Measurements from ENCODE around the gene MGP.

MGP gene

DNA sequence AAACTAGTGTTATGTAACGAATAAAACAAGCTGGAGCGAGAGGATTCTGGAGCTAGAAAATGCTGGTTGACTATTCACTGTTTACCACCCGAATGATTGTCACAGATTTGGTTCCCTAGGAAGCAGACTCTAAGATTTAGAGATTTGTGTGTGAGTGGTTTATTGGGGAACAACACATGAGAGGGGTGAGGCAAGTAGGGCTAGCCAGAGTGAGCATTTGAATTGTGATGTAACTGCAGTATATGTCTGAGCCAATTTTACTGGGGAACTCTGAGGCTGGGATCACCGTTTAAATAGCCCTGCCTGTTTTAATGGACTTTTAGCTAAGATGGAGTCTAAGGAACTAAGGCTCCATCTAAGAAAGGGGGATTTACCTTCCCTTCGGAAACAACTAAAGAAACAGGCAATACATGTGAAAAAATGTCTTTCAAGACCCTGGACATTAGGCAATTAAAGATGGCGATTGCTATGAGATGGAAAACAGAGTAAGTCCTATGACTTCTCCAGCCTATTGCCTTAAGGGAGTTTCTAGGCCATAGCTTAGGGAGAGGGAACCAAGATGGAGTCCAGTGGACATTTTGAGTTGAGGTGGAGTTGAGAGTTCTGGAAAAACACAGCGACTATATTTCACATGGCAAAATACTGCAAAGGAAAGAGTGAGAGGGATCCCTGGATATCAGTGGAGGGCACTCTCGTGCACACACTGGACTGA, 6.3 kb downstream of the MGP start:
- no peak for DNase-seq (ENCODE audit: low read depth)
- H3K4me3 ChIP-seq (ENCODE audit: low read length) = no peak overlapping the region
- TF ChIP-seq, protein P1, sequence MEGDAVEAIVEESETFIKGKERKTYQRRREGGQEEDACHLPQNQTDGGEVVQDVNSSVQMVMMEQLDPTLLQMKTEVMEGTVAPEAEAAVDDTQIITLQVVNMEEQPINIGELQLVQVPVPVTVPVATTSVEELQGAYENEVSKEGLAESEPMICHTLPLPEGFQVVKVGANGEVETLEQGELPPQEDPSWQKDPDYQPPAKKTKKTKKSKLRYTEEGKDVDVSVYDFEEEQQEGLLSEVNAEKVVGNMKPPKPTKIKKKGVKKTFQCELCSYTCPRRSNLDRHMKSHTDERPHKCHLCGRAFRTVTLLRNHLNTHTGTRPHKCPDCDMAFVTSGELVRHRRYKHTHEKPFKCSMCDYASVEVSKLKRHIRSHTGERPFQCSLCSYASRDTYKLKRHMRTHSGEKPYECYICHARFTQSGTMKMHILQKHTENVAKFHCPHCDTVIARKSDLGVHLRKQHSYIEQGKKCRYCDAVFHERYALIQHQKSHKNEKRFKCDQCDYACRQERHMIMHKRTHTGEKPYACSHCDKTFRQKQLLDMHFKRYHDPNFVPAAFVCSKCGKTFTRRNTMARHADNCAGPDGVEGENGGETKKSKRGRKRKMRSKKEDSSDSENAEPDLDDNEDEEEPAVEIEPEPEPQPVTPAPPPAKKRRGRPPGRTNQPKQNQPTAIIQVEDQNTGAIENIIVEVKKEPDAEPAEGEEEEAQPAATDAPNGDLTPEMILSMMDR (conservative IDR thresholded peaks at IDR 0.05; ENCODE audit: low read length) = no peak

DNA sequence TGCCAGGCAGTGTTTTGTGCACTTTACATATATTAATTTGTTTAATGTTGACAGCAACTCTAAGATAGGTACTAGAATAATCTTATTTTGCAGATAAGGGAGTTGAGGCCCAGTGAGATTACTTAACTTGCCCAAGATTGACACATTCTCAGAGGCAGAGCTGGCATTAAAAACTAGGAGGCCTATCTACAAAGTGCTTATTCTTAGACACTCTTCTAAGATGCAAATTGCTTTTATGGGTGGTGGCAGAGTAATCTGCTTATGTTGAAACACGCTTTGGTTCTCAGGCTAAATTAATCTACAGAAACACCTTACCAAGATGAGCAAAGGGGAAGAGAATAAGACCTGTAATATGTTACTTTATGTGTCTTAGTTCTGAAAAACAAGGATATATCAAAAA, 7.2 kb downstream of the MGP start:
- TF ChIP-seq, protein P1 (conservative IDR thresholded peaks at IDR 0.05; ENCODE audit: low read length) = no peak
- H3K4me3 ChIP-seq (ENCODE audit: low read length) = no peak overlapping the region

DNA sequence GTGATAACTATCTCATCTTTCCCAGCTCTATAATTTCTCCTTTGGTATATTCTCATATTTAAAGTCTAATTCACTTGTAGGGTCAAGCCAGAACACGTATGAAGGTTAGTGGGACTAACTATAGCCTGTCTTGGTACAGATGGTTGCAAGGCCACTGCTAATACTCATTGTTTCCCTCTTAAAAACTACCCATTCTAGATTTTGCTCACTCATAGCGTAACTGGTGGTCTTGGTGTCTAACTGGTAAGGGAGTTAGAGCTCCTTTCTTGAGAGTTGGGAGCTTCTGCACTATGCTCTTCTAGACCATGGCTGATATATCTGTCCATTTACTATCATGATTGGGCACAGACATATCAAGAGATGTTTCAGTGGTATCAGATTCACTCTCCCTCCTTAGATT, 8.8 kb downstream of the MGP start:
- no peak for DNase-seq (ENCODE audit: low read depth)
- no peak overlapping the region for H3K4me3 ChIP-seq (ENCODE audit: low read length)
- TF ChIP-seq, protein P1 (conservative IDR thresholded peaks at IDR 0.05; ENCODE audit: low read length) = no peak

More for the DNA sequence above, 7.2 kb downstream of the MGP start:
- no peak for DNase-seq (ENCODE audit: low read depth)

DNA sequence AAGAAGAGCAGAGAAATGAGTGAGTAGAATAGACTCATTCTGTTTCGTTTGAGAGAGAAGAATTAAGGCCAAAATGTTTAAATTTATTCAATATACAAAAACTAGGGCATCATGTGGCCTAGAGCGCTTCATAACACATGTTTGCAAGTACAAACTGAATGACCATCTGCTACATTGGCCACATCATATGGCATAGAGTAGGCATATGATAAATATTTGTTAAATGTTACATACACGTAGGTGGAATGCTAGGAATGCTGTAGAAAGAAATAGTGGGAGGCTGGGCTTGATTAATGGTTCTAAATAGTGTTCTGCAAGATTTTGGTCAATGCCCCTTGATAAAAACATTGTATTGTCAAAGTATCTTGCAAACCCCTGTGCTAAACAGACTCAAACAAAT, 10.8 kb downstream of the MGP start:
- H3K4me3 ChIP-seq (ENCODE audit: low read length) = no peak overlapping the region
- TF ChIP-seq, protein P1 (conservative IDR thresholded peaks at IDR 0.05; ENCODE audit: low read length) = no peak
- peak; percentile 12 for DNase-seq (ENCODE audit: low read depth)

DNA sequence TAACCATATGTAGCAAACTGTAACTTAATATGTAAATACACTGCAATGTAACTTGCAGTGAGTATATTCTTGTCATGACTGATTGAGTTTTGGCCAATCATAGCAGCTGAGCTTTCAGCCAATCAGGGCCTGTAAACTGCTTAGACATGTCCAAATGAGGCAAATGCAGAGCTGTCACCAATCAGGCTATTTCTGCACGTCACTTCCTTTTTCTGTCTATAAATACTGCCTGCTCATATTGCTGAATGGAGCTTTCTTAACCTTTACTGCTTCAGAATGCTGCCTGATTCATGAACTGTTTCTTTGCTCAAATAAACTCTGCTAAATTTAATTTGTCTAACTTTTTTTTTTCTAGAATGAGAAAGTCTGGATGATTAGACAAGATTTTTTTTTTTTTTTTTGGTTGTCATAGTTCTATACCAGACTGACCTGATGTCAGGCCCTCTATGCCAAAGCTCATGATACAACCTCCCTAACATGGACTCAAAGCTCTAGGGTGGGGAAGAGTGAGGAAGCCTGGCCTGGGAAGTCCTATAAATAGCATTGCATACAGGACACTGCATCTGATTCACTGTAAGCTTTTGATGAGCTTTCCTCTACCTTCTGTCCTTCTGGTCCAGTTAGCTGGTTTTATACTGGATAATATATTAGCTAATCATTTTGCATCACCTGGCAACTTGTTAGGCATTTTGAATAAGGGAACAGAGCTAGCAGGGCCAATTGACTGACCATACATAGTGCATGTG, 12.0 kb downstream of the MGP start:
- TF ChIP-seq, protein P1 (conservative IDR thresholded peaks at IDR 0.05; ENCODE audit: low read length) = no peak
- H3K4me3 ChIP-seq (ENCODE audit: low read length) = no peak overlapping the region
- DNase-seq (ENCODE audit: low read depth) = no peak

DNA sequence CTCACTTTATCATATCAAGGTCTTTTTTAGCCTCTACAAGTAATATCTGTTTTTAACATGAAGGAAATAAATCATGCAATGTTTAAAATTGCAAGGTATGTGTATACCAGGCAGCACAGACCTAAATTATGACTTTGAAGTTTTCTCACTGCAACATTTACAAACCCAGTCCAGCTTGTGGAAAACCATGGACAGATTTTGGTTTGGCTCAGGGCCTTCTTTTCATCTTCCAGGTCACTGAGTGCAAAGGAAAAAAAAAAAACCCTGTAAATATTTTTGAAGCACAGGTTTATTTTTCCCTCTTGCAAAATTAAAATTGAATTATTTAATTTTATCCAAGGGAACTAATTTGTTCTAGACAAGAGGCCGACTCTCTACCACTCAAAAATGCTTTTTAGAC, 13.8 kb downstream of the MGP start:
- H3K4me3 ChIP-seq (ENCODE audit: low read length) = no peak overlapping the region
- TF ChIP-seq, protein P1 (conservative IDR thresholded peaks at IDR 0.05; ENCODE audit: low read length) = no peak
- DNase-seq (ENCODE audit: low read depth) = no peak

DNA sequence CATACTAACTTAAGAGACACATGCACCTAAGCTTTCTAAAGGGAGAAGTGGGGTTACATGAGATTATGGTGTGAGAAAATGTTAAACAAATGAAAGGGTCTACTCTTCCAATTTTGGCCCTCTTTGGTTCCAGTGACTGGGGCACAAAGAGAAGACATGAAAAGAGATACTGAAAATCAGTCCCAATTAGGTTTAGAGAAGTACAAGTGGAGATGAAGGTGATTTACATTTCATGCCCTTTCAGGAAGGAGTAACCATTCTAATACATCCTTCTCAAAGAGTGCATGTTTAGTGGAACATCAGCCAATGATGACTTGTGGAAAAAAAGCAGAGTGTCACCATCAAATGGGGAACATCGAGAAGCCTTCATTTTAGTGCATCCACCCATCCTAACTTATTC, 14.4 kb downstream of the MGP start:
- H3K4me3 ChIP-seq (ENCODE audit: low read length) = no peak overlapping the region
- TF ChIP-seq, protein P1 (conservative IDR thresholded peaks at IDR 0.05; ENCODE audit: low read length) = no peak
- no peak for DNase-seq (ENCODE audit: low read depth)
